ENCODE measurements around the gene ST6GALNAC6. TPM values are rescaled to one million over a fixed set of nuclear protein-coding genes. Genes with fewer than 3 reads are reported as not detected.
"Not testable (repeated sequence)": the region's sequence is repeated elsewhere in the genome, so short reads cannot be mapped to it uniquely, and the experiment has no call there.

Gene ST6GALNAC6
- total RNA-seq, 1 donor from 2014 or later = 49.4 TPM

GRCh38 chr9:127848756-127849504 is 50.5 kb downstream of the ST6GALNAC6 start:
- intact Hi-C loops (cut with DNase I) = no loop called here
- no peak for DNase-seq (ENCODE audit: low spot score)

GRCh38 chr9:127847833-127848755 is 51.3 kb downstream of the ST6GALNAC6 start:
- no peak for DNase-seq (ENCODE audit: low spot score)
- intact Hi-C loops (cut with DNase I) = no loop called here

- intact Hi-C loops (cut with DNase I) = no loop called here
Measured at GRCh38 chr9:127847178-127847510, 52.3 kb downstream of the ST6GALNAC6 start.

GRCh38 chr9:127846443-127847177 is 52.8 kb downstream of the ST6GALNAC6 start:
- intact Hi-C loops (cut with DNase I) = no loop called here
- DNase-seq (ENCODE audit: low spot score) = no peak

More at GRCh38 chr9:127847178-127847510, 52.3 kb downstream of the ST6GALNAC6 start:
- DNase-seq (ENCODE audit: low spot score) = no peak

GRCh38 chr9:127845619-127846018 is 53.8 kb downstream of the ST6GALNAC6 start:
- intact Hi-C loops (cut with DNase I); DNase-seq (ENCODE audit: low spot score): not testable (repeated sequence)

- no peak for DNase-seq (ENCODE audit: low spot score)
- intact Hi-C loops (cut with DNase I) = no loop called here
Measured at GRCh38 chr9:127844821-127845359, 54.5 kb downstream of the ST6GALNAC6 start.

GRCh38 chr9:127841087-127841835 is 58.1 kb downstream of the ST6GALNAC6 start:
- no peak for DNase-seq (ENCODE audit: low spot score)
- intact Hi-C loops (cut with DNase I) = no loop called here

- intact Hi-C loops (cut with DNase I) = no loop called here
Measured at GRCh38 chr9:127838375-127839078, 60.9 kb downstream of the ST6GALNAC6 start.

GRCh38 chr9:127837346-127837745 is 62.1 kb downstream of the ST6GALNAC6 start:
- intact Hi-C loops (cut with DNase I) = no loop called here

More at GRCh38 chr9:127838375-127839078, 60.9 kb downstream of the ST6GALNAC6 start:
- DNase-seq (ENCODE audit: low spot score) = peak; percentile 87

GRCh38 chr9:127836561-127836960 is 62.8 kb downstream of the ST6GALNAC6 start:
- DNase-seq (ENCODE audit: low spot score); intact Hi-C loops (cut with DNase I): not testable (repeated sequence)

More at GRCh38 chr9:127837346-127837745, 62.1 kb downstream of the ST6GALNAC6 start:
- DNase-seq (ENCODE audit: low spot score) = no peak

GRCh38 chr9:127835991-127836516 is 63.3 kb downstream of the ST6GALNAC6 start:
- intact Hi-C loops (cut with DNase I) = no loop called here
- DNase-seq (ENCODE audit: low spot score) = no peak

Small RNAs within 50 kb of the gene (microRNA-seq; reads per million reads assigned to microRNA genes)
- not detected for gene MIR4672

Other genes with a start within 250 kb of the ST6GALNAC6 start
- not detected for gene CFAP157, start 192.6 kb downstream of the ST6GALNAC6 start, total RNA-seq
- gene PTRH1, start 183.9 kb downstream of the ST6GALNAC6 start, total RNA-seq = 13.4 TPM
- 0.16 TPM for gene TTC16, start 183.5 kb downstream of the ST6GALNAC6 start, total RNA-seq
- gene TOR2A, start 164.3 kb downstream of the ST6GALNAC6 start, total RNA-seq = 4.4 TPM
- gene SH2D3C, start 120.9 kb downstream of the ST6GALNAC6 start, total RNA-seq = 16.0 TPM
- 48.7 TPM for gene CDK9, start 113.6 kb downstream of the ST6GALNAC6 start, total RNA-seq
- 36.5 TPM for gene FPGS, start 96.7 kb downstream of the ST6GALNAC6 start, total RNA-seq
- gene ENG, start 44.9 kb downstream of the ST6GALNAC6 start, total RNA-seq = 244 TPM
- 484 TPM for gene AK1, start 21.9 kb downstream of the ST6GALNAC6 start, total RNA-seq
- 48.1 TPM for gene ST6GALNAC4, start 17.4 kb upstream of the ST6GALNAC6 start, total RNA-seq
- 0.57 TPM for gene PIP5KL1, start 31.2 kb upstream of the ST6GALNAC6 start, total RNA-seq
- gene DPM2, start 38.3 kb upstream of the ST6GALNAC6 start, total RNA-seq = 14.9 TPM
- gene EEIG1, start 81.4 kb upstream of the ST6GALNAC6 start, total RNA-seq = 24.1 TPM
- gene NAIF1, start 167.7 kb upstream of the ST6GALNAC6 start, total RNA-seq = 6.2 TPM
- 5.6 TPM for gene SLC25A25, start 168.6 kb upstream of the ST6GALNAC6 start, total RNA-seq
- gene PTGES2, start 228.1 kb upstream of the ST6GALNAC6 start, total RNA-seq = 136 TPM
- 2.0 TPM for gene LCN2, start 249.8 kb upstream of the ST6GALNAC6 start, total RNA-seq